HG02938 (cell line): ENCODE measurements around the gene KDM8.

Experiments used
- ATAC-seq: cut with Tn5 transposase; IDR thresholded peaks from one replicate; pipeline ENCODE4 v1.9.1; 2021; ENCODE audit warnings: mild to moderate bottlenecking, moderate library complexity; ENCODE audit not compliant: unreplicated experiment

KDM8 gene

DNA sequence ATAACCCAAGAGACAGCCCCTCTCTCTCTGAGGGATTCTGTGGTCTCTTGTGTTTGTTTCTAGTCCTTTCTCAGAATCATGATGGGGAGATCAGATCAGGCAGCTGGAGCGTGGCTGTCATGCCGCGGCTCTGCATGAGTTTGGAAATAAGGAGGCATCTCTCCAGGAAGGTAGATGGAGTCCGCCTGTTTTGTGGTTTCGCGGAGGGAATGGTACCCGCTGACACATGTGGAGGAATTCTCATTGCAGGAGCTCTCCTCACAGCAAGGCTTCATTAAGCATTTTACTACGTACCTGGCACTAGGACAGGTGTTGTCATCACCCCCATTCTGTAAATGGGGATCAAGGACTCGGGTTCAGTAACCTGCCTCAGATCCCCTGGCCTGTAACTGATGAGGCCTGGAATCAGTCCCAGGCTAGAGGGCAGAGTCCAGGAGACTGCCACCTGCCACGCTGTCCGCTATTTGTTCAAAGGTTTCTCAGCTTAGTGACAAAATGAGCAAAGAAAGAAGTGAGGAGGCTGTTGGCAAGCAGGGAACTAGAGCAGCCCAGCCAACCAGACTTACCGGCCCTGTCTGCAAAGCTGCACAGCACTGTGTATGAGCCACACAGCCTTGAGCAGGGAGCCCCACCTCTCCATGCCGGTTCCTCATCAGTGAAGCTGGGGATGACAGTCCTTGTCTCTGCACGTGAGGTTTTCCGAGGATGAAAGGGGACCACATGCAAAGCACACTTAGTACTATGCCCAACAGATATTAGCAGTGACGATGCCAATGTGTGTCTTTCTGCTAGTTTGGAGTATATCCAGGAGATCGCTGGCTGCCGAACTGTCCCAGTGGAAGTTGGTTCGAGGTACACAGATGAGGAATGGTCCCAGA lies 11.0 kb downstream of the KDM8 start:
- no peak for ATAC-seq

DNA sequence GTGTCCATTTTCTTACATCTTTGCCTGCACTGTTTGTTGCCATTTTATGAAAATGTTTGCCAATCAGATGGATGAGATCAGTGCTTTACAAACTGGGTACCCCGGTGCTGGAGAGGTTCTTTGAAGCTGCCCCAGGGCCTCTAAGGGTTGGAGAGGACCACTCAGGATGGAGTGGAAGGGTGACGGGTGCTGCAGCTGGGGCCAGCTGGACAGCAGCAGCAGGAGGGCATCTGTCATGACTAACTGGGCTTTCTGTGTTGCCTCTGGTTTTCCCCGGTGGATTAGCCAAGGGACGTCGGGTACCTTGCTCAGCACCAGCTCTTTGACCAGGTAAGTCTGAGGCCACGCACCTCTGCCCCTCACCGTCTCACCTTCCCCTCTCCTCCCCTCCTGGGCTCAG lies 12.3 kb downstream of the KDM8 start:
- no peak for ATAC-seq

DNA sequence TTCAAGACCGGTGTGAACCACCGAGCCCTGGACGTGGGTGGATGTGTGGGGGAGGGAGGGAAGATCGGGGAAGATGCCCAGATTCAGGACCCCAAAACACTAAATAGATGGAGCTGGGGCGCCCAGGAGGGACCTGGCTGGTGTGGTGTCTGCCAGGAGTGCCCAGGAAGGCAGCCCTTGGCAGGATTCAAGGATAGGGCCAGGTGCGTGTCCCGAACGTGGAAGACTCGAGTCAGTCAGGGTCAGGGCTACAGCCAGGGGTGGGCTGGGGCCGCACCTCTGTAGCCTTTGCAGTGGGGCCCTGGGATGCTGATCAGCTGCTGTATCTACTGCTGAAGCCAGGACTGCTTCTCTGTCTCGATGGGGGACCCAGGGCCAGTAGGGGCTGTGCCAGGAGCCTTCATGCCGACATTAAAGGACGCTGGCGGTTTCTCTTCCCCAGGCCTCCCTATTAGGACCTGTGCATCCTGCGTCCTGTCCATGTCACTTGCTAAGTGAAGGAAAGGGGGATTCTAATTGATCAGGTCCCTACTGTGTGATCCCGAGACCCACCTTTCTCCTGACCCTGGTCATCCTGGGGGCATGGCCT lies 13.1 kb downstream of the KDM8 start:
- ATAC-seq, result no peak

- no peak for ATAC-seq
Measured at GRCh38 chr16:27217256-27217655, 13.9 kb downstream of the KDM8 start.

DNA sequence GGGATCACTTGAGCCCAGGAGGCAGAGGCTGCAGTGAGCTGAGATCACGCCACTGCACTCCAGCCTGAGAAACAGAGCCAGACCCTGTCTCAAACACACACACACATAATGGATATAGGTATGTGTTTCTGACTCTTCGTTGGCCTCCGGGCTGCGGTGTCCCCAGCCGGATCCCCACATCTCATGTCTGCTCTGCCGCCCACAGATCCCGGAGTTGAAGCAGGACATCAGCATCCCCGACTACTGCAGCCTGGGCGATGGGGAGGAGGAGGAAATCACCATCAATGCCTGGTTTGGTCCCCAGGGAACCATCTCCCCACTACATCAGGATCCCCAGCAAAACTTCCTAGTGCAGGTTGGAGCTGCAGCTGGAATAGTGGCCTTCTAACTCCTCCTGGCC lies 15.4 kb downstream of the KDM8 start:
- no peak for ATAC-seq

DNA sequence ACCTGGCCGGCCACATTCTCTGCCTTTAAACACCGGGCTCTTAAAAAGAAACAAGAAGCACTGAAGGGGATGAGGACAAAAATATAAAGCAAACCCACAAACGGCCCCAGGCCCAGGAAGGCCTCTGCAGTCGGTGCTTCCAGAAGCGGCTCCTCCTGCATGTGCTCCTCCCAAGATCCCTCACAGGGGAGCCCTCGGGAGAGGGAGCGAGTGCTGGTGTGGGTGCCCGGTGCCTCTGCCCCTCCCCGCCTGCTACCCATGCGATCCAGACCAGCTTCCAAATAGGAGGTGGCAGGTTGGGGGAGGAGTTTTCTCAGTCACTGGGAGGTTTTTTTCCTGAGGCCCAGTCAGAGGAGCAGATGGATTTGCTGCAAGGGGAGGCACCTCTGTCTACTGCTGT lies 15.8 kb downstream of the KDM8 start:
- ATAC-seq, result no peak

DNA sequence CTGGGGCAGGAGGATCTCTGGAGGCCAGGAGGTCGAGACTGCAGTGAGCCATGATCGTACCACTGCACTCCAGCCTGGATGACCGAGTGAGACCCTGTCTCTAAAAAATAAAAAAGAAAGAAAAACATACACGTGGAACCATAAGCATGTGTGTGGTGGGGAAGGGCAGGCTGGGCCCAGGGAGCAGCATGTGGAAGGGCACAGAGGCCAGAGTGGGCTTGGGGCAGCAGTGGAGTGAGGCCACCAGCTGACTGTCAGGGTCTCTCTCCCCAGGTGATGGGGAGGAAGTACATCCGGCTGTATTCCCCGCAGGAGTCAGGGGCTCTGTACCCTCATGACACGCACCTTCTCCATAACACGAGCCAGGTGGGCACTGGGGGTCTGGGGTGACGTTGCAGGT lies 16.8 kb downstream of the KDM8 start:
- ATAC-seq, result no peak

DNA sequence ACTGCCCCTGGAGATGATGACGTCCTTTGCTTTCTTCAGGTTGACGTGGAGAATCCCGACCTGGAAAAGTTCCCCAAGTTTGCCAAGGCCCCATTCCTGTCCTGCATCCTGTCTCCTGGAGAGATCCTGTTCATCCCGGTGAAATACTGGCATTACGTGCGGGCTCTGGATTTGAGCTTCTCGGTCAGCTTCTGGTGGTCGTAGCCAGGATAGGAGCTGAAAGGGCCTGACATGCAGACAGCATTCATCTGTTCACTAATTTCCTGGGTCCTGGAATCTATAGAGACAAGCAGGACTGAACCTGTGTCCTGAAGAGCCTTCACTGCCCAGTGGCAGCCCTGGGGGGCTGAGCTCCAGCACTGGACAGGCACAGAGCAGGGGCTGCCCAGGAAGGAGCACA lies 17.2 kb downstream of the KDM8 start:
- ATAC-seq, result no peak

DNA sequence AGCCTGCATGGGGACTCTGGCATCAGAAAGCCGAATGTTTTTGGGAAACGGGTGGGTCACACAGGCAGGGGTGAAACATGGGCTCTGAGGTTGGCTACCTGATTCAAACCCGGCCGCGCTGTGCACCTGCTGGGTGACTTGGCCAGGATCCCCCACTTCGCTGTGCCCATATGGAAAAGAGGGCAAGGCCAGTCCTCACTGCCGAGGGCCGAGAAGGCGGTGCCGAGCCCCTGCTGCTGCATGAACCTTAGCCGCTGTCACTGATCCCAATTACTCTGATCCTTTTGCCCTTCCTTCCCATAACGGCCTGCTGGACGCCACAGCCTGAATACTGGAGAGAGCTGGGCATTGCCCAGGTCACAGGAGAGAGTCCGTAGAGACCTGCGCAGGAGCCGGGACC lies 17.7 kb downstream of the KDM8 start:
- no peak for ATAC-seq

DNA sequence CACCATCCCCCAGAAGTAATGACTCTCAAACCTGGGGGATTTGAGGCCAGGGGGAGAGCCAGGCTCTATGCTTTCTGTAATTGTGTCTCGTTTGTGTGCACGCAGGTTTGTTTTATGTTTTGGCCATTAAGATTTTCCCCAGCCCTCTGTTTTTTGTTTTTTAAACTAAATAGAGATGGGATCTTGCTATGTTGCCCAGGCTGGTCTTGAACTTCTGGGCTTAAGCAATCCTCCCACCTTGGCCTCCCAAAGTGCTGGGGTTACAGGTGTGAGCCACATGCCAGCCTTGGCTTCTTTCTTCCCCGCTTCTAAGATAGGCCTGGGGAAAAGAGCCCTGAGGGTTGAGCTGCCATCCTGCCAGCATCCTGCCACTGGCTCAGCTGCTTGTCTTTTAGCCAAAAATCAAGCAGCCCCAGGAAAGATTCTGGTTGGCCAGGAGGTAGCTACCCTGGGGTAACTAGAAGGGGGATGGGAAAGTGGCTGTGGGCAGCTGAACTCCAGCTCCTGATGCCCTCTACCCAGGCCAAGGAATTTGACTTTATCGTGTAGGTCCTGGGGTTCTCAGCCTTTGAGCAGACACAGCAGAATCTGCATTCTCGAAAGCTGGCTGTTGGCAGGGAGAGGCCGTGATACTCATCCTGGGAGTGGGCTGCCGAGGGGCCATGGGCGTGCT lies 18.4 kb downstream of the KDM8 start:
- no peak for ATAC-seq

DNA sequence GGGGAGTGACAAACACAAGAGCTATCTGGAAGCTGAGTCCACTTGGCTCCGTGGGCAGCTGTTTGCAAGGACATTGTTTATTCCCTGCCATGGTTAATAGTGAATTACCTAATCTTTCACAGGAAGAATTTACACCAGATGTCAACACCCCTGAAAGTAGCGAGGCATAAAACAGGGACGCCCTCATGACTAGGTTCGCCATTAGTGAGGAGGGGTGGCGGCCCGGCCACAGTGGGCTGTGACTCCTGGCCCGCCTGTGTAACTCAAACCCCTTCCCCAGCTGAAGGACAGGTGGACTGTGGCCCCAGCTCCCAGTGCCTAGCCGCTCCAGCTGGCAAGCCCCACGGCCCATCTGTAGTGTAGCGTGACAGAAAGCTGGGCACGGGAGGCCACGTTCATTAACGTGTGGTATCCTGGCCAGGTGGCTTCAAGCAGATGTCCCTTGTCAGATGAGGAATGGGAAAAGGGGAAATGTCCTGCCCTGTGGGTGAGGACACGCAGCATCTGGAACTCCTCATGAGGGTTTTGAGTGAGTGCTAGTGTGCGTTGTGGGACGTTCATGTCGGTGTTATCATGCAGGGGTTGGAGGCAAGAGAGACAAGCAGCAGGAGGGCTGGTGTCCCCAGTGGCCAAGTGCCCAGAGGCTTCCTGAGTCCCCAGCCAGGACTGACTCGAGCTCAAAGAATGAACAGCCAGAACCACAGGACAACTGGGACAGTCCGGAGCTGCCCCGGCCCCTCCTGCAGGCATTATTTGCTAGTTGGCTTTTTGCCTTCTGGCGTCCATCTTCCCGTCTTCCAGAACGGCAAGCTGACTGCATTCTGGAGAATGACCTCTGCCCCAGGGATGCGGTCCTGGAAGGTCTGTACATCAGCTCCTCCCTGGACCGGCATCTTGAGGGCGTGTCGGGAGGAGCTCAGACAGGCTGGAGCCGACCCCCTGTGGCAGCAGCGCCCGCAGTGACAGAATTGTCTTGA lies 19.2 kb downstream of the KDM8 start:
- no peak for ATAC-seq

DNA sequence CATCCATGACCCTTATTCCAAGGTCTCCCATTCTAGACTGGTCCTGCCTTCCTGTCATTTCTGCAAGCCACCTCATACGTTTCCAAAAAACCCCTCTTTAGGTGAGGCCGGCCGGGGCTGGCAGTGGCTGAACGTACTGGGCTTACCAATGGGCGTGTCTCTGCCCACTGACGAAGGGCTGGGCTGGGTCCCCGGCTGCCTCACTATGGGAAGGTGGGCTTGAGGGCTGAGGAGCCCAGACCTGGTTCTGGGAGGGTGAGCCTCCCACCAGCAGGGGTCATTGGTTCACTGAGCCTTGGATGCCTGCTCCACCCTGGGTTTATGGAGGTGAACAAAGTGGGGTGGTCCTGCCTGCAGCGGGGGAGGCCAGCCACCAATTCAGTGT lies 19.9 kb downstream of the KDM8 start:
- no peak for ATAC-seq

- no peak for ATAC-seq
Measured at GRCh38 chr16:27223701-27224100, 20.4 kb downstream of the KDM8 start.

DNA sequence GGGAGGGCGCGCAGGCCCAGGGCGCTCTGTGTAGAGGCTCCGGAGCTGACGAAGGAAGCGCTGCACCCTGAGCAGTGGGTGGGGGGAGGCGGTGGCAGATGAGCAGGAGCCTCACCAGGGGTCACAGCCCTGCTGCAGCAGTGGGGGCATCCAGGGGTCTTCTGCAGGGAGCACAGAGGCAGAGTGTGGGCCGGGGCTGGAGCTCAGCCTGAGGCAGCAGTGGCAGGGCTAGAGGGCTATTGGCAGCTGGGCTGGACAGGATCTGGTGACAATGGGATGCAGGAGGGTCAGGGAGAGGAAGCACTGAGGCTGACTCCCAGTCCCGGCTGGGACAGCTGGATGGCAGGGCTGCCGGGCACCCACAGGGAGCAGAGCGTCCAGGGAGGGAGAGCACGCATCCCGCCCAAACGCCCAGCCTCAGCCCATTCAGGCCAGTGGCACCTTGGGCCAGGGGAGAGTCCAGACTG lies 21.0 kb downstream of the KDM8 start:
- no peak for ATAC-seq

DNA sequence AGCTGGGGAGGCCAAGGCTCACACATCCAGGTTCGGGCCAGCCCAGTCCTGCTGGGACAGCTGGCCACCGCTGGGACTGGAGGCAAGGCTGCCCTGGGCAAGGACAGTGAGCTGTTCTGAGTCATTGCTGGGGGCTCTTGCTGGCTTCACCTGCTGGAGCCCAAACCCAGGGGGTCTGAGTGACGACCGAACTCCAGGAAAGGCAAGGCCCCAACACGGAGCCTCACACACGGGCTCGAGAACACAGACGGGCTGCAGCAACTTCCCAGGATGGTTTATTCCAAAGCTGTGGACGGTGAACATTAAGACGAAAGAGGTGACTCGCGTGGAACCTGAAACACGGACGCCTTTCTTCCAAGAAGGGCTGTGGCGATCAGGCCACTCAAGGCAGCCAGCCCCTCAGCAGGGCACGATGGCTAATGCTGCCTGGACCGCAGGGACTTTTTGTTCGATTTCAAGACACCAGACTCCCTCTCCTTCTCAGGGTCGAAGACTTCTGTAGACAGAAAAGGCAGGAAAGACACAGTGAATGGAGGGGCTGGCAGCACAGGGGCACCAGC lies 21.5 kb downstream of the KDM8 start:
- no peak for ATAC-seq

GRCh38 chr16:27225536-27226360 lies 22.4 kb downstream of the KDM8 start:
- ATAC-seq, result no peak

GRCh38 chr16:27226476-27226875 lies 23.1 kb downstream of the KDM8 start:
- ATAC-seq, result no peak

DNA sequence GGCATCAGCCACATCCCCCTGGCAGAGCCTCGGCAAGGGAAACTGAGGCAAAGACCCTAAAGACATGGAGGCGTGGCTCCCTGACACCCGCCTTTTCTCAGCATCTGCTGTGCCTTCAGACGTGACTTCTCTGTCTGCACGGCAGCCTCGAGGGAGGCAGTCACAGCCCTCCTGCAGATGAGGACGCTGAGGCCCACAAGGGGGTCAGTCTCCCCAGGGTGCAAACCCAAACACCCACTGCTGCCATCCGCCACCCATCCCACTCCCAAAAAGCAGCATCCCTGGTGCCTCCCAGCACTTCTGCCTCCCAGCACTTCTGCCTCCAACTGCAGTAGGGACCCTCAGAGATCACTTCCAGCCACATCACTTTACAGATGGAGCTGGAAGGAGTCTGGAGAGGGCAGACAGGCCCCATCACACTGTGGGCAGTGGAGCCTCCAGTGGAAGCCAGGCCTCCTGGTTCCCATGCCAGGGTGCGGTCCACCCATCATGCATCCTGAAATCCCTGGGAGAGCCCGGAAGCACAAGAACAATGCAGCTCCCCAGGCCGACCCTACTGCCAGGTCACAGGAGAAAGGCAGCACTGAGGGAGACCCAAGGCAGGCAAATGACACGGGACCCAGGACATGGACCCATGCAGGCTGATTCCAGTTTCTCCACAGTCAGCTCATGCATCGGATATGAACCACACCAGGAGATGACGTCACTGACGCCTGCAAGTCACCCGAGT lies 23.8 kb downstream of the KDM8 start:
- ATAC-seq, result no peak

- no peak for ATAC-seq
Measured at GRCh38 chr16:27228045-27228444, 24.7 kb downstream of the KDM8 start.
